Measurements from ENCODE around the gene RAI1.

Gene RAI1

DNA sequence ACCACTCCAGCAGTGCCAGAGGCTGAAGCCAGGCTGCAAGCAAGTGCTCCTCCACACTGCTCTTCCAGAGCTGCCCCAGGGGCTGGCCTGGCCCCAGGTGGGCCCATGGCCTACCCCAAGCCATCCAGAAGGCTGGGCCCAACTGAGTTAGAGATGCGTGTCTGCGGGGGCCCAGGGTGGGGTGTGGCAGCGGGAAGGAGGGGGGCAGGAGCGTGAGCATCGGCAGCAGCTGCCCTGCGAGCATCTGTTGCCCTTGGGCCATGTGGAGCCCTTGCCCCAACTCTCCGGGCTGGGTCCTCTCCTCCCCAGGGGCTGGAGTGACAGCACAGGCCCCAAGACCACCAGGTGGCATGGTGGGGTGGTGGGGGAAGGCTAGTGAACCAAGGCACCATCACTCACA lies 162.8 kb downstream of the RAI1 start:
- TF ChIP-seq, protein P1, sequence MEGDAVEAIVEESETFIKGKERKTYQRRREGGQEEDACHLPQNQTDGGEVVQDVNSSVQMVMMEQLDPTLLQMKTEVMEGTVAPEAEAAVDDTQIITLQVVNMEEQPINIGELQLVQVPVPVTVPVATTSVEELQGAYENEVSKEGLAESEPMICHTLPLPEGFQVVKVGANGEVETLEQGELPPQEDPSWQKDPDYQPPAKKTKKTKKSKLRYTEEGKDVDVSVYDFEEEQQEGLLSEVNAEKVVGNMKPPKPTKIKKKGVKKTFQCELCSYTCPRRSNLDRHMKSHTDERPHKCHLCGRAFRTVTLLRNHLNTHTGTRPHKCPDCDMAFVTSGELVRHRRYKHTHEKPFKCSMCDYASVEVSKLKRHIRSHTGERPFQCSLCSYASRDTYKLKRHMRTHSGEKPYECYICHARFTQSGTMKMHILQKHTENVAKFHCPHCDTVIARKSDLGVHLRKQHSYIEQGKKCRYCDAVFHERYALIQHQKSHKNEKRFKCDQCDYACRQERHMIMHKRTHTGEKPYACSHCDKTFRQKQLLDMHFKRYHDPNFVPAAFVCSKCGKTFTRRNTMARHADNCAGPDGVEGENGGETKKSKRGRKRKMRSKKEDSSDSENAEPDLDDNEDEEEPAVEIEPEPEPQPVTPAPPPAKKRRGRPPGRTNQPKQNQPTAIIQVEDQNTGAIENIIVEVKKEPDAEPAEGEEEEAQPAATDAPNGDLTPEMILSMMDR (IDR thresholded peaks at IDR 0.05), result no peak
- no peak for DNase-seq
- no peaks in the 10 kb centered on the region for H3K27me3 ChIP-seq
- peaks cover 1 to 61% (median 47%) of the 10 kb centered on the region in 4 donors for H3K4me1 ChIP-seq
- intact Hi-C loops (cut with DNase I; ENCODE audit: low total_unique reads), result no loop called here
- no peak overlapping the region for H3K27ac ChIP-seq
- no peaks in the 10 kb centered on the region for H3K9me3 ChIP-seq
- H3K36me3 ChIP-seq, result peaks cover 0 to 24% (median 18%) of the 10 kb centered on the region in 3 donors
- H3K4me3 ChIP-seq, result no peak overlapping the region

DNA sequence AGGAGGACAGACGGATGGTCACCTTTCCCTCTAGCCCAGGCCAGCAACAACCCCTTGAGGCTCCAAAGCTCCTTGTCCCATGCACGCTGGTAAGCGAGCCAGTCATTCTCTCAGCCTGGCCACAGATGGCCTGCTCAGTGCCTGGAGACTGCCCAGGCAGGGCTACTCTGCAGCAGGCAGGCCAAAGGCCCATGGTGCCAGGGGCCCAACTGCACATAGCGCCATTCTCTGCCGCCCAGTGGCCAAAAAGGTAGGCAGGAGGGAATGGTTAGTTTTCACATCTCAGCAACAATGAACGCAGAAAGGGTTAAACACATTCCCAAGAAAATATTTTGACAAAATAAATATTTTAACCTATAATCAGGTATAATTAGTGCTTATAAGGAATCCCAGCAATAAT lies 163.2 kb downstream of the RAI1 start:
- no peaks in the 10 kb centered on the region for H3K27me3 ChIP-seq
- DNase-seq, result no peak
- TF ChIP-seq, protein P1 (IDR thresholded peaks at IDR 0.05), result no peak
- H3K4me3 ChIP-seq, result no peak overlapping the region
- H3K4me1 ChIP-seq, result peaks cover 6 to 61% (median 47%) of the 10 kb centered on the region in 4 donors
- H3K36me3 ChIP-seq, result peaks cover 0 to 24% (median 18%) of the 10 kb centered on the region in 3 donors
- H3K27ac ChIP-seq, result no peak overlapping the region
- H3K9me3 ChIP-seq, result no peaks in the 10 kb centered on the region
- intact Hi-C loops (cut with DNase I; ENCODE audit: low total_unique reads), result no loop called here

DNA sequence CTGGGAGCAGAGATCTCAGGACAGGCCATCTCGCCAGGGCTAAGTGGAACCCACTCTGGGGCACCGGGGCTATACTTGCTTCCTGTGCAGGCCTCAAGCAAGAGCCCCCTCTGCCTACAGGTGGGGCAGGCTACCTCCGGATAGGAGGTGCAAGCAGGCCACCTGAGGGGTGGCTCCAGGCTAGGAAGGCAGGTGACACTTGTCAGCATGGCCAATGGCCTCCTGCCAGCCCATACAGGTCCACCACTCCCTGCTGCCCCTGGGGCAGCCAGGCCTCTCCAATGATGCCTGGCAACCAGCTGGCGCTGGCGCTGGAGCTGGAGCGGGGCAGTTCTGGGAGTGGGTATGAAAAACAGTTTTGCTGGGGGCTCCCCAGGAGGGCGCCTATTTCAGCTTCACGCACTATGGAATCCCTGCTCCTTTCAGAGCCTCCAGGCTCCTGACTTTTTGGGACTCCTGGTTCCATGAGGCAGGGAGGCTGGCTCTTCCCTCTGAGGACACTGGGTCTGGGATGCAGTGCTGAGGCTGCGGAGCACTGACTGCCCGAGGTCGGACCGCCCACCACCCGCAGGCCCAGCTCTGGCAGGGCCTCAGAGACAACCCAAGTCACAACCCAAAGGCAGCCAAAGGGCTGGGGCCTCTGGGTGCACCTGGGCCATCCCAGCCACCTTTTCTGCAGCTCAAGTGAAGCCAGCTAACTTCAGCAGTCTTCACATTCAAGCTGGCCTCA lies 164.0 kb downstream of the RAI1 start:
- no peak for DNase-seq
- intact Hi-C loops (cut with DNase I; ENCODE audit: low total_unique reads), result no loop called here
- TF ChIP-seq, protein P1 (IDR thresholded peaks at IDR 0.05), result no peak
- H3K4me3 ChIP-seq, result no peak overlapping the region
- no peaks in the 10 kb centered on the region for H3K9me3 ChIP-seq
- no peaks in the 10 kb centered on the region for H3K27me3 ChIP-seq
- no peak overlapping the region for H3K27ac ChIP-seq
- peaks cover 10 to 60% (median 49%) of the 10 kb centered on the region in 4 donors for H3K4me1 ChIP-seq
- H3K36me3 ChIP-seq, result peaks cover 0 to 24% (median 18%) of the 10 kb centered on the region in 3 donors

DNA sequence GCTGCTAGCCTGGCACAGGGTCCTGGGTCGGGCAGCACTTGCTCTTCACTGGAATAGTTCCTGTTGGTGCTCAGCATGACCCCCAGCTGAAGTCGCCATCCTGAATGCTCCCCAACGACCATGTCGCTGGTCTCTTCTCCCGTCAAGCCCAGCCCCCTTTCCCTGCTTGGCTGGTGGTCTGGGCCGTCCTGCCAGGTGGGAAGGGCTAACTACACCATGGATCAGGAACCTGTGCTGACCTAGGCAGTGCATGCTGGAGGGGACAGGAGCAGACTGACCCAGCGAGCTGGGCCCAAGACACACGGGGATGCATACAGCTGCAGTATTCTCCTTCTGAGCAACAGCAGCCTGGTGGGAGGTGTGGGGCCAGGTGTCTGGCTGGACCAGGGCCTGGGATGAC lies 164.7 kb downstream of the RAI1 start:
- Histone ChIP-seq H3K36me3 (peaks cover 0 to 24% (median 18%) of the 10 kb centered on the region in 3 donors), H3K4me1 (peaks cover 10 to 52% (median 45%) of the 10 kb centered on the region in 4 donors), H3K9me3 (no peaks in the 10 kb centered on the region), H3K4me3 (no peak overlapping the region), H3K27ac (no peak overlapping the region), H3K27me3 (no peaks in the 10 kb centered on the region)
- TF ChIP-seq, protein P1 (IDR thresholded peaks at IDR 0.05), result no peak
- intact Hi-C loops (cut with DNase I; ENCODE audit: low total_unique reads), result no loop called here
- DNase-seq, result no peak

DNA sequence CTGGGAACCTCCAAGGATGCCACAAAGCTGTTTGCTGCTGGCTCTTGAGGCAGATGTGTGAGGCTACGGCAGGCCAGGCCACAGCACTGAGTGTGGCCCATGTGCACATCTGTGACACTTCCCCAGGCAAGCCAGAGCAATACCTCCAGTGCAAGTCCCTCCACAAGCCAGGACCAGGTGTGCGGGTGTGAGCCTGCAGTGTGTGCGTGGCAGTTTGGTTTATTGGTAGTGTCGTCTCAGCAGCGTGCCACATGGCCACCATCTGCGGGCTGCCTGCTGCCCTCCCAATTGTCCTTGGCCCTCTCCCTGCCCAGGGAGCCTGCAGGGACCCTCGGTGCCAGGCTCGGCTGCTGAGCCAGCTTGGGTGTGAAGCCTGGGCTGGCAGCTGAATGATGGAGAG lies 165.4 kb downstream of the RAI1 start:
- DNase-seq, result no peak
- intact Hi-C loops (cut with DNase I; ENCODE audit: low total_unique reads), result no loop called here
- Histone ChIP-seq H3K9me3 (no peaks in the 10 kb centered on the region), H3K27me3 (no peaks in the 10 kb centered on the region), H3K4me1 (peaks cover 10 to 45% (median 39%) of the 10 kb centered on the region in 4 donors), H3K4me3 (no peak overlapping the region), H3K36me3 (peaks cover 0 to 24% (median 18%) of the 10 kb centered on the region in 3 donors), H3K27ac (no peak overlapping the region)
- TF ChIP-seq, protein P1 (IDR thresholded peaks at IDR 0.05), result no peak

Data from tibial artery (tissue), 4 donors.